ENCODE data around the gene ZNF521. TPM values are rescaled to one million over a fixed set of nuclear protein-coding genes. Genes with fewer than 3 reads are reported as not detected.
A peak's percentile ranks its signal among the peaks of the same experiment; 100 is the strongest.

The ZNF521 gene
- total RNA-seq, 3 donors from 2014 or later: 3.2 to 11.6 (median 7.9) TPM

DNA sequence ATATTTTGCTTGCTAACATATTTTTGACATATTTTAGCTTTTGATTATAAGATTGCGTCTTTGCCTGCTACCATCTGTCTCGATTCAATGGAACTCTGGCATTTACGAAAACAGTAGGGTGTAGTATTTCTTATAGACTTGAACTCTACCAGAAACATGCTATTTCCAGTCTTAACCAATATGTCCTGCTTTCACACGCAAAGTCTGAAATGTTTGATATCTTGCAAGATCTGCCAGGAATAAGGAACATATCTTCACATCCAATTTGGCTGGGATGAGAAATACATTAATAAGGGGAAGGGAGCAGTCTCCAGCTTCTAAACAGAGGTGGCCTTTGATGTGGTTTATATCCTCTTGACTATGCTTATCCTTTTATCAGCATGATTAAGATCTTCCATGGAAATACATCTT is 299.4 kb downstream of the ZNF521 start:
- no peaks in the 10 kb centered on the region for H3K36me3 ChIP-seq (ENCODE audit: low read depth)
- no peak overlapping the region for H3K4me3 ChIP-seq
- no peaks in the 10 kb centered on the region for H3K9me3 ChIP-seq
- DNase-seq (no peak), ATAC-seq (no peak)
- TF ChIP-seq, protein P1, sequence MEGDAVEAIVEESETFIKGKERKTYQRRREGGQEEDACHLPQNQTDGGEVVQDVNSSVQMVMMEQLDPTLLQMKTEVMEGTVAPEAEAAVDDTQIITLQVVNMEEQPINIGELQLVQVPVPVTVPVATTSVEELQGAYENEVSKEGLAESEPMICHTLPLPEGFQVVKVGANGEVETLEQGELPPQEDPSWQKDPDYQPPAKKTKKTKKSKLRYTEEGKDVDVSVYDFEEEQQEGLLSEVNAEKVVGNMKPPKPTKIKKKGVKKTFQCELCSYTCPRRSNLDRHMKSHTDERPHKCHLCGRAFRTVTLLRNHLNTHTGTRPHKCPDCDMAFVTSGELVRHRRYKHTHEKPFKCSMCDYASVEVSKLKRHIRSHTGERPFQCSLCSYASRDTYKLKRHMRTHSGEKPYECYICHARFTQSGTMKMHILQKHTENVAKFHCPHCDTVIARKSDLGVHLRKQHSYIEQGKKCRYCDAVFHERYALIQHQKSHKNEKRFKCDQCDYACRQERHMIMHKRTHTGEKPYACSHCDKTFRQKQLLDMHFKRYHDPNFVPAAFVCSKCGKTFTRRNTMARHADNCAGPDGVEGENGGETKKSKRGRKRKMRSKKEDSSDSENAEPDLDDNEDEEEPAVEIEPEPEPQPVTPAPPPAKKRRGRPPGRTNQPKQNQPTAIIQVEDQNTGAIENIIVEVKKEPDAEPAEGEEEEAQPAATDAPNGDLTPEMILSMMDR (IDR thresholded peaks at IDR 0.05): no peak
- intact Hi-C loops (cut with DNase I, micrococcal nuclease): no loop called here
- H3K4me1 ChIP-seq (ENCODE audit: low read depth): no peaks in the 10 kb centered on the region

DNA sequence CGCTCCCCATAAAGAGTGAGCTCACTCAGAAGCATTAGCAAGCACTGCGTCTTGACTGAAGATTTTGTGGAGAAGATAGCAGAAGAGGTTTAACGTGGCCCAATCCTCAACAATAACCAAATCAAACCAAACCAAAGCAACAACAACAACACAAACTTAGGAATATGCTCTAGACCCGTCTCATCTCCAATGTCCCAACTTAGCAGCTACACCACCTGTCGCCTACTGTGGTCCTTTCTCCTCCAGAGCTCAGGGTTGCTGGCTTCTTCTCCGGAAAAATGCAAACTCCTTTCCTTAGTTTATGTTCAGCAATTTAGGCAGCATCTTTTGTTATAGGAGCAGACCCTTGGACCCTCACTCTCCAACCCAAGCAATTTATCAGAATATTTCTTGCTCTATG is 301.4 kb downstream of the ZNF521 start:
- no peaks in the 10 kb centered on the region for H3K4me1 ChIP-seq (ENCODE audit: low read depth)
- DNase-seq: no peak
- H3K36me3 ChIP-seq (ENCODE audit: low read depth): no peaks in the 10 kb centered on the region
- no peak for ATAC-seq
- intact Hi-C loops (cut with DNase I, micrococcal nuclease): no loop called here
- no peak overlapping the region for H3K4me3 ChIP-seq
- TF ChIP-seq, protein P1 (IDR thresholded peaks at IDR 0.05): no peak
- no peaks in the 10 kb centered on the region for H3K9me3 ChIP-seq

DNA sequence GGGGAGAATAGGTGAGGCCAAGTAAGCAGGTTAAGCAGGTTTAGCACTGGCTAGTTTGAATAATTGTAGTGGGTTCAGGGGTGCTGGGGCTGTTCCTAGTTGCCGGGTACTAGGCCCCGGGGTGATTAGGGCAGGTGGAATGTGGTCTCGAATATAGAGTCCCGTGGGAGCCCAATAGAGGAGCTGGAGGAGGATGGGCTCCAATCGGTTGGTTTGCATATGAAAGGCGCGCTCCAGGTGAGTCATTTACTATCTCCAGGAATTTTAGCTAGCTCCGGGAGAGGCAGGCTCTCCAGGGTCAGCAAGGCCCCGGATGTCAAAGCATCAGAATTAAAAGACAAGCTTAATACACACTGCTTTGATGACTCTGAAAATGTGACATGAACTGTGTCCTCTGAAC is 304.0 kb downstream of the ZNF521 start:
- TF ChIP-seq, protein P1 (IDR thresholded peaks at IDR 0.05): no peak
- no peak for DNase-seq
- Histone ChIP-seq H3K9me3 (no peaks in the 10 kb centered on the region), H3K4me1 (ENCODE audit: low read depth) (no peaks in the 10 kb centered on the region), H3K4me3 (no peak overlapping the region), H3K36me3 (ENCODE audit: low read depth) (no peaks in the 10 kb centered on the region)
- no peak for ATAC-seq
- intact Hi-C loops (cut with DNase I, micrococcal nuclease): no loop called here

DNA sequence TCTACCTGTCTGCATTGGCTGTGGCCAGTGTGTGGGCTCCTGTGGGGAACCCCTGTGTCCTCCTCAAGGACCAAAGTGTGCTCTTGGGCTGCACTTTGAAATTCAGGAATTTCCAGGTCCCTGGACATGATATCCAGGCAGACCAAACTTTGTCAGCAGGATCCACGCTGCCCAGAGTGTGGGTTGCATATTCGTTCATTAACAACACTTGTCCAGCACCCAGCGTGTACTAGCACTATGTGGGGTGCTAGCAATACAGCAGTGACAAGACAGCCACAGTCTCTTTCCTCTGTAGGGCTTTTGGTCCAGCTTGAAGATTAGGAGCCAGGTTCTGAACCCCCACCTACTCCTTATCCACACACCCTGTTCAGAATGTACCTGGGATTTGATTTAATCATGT is 304.5 kb downstream of the ZNF521 start:
- Histone ChIP-seq H3K9me3 (no peaks in the 10 kb centered on the region), H3K36me3 (ENCODE audit: low read depth) (no peaks in the 10 kb centered on the region), H3K4me3 (no peak overlapping the region), H3K4me1 (ENCODE audit: low read depth) (peaks cover 5% of the 10 kb centered on the region)
- DNase-seq: no peak
- ATAC-seq: no peak
- TF ChIP-seq, protein P1 (IDR thresholded peaks at IDR 0.05): no peak
- intact Hi-C loops (cut with DNase I, micrococcal nuclease): no loop called here

DNA sequence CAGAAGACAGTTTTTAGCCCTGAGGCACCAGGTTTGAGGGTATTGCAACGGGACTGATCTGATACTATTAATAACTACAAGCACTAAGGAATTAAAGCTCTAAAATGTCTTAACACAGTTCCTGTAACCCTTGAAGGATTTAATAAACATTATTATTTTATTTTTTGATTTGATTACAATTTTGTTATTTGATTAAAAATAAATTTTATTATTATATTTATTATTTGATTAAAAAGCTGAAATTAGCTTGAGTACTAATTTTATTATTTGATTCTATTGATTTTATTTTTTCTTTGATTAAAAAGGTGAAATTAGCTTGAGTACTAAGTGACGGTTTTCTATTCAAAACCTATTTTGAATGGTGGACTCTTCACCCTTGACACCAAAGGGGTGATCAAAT is 307.3 kb downstream of the ZNF521 start:
- Histone ChIP-seq H3K4me1 (ENCODE audit: low read depth) (peaks cover 6% of the 10 kb centered on the region), H3K36me3 (ENCODE audit: low read depth) (no peaks in the 10 kb centered on the region), H3K9me3 (no peaks in the 10 kb centered on the region), H3K4me3 (no peak overlapping the region)
- DNase-seq (no peak), ATAC-seq (no peak)
- TF ChIP-seq, protein P1 (IDR thresholded peaks at IDR 0.05): no peak
- intact Hi-C loops (cut with DNase I, micrococcal nuclease): no loop called here

DNA sequence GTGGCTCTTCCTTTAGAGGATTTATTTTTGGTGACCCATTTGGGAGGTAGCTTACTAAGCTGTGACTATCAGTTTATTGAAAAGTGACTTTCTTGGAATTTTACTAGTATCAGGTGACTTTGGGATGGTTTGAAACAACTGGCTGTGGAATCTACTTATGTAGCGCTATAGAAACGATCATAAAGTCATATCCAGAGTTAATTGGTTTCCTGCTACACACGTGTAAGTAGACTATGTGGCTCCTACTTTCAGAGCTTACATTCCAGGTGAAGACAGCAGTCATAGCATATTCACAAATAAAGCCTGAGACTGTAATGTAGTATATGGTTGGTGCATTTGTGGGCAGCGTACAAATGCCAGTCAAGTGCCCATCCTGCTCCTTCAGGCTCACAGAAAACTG is 308.9 kb downstream of the ZNF521 start:
- DNase-seq (no peak), ATAC-seq (peak; percentile 65)
- Histone ChIP-seq H3K4me1 (ENCODE audit: low read depth) (peaks cover 6% of the 10 kb centered on the region), H3K9me3 (no peaks in the 10 kb centered on the region), H3K4me3 (no peak overlapping the region), H3K36me3 (ENCODE audit: low read depth) (no peaks in the 10 kb centered on the region)
- TF ChIP-seq, protein P1 (IDR thresholded peaks at IDR 0.05): no peak
- intact Hi-C loops (cut with DNase I, micrococcal nuclease): no loop called here
